CD4-positive, alpha-beta T cell treated with Interleukin-4 for 1 hour (primary cell): ENCODE results near the gene MCRIP1.

ENCODE experiments used
- DNase-seq, 2 donors: peaks; one replicate each; pipeline ENCODE4 v3.0.0-alpha.2; 2020 to 2022

MCRIP1 gene

DNA sequence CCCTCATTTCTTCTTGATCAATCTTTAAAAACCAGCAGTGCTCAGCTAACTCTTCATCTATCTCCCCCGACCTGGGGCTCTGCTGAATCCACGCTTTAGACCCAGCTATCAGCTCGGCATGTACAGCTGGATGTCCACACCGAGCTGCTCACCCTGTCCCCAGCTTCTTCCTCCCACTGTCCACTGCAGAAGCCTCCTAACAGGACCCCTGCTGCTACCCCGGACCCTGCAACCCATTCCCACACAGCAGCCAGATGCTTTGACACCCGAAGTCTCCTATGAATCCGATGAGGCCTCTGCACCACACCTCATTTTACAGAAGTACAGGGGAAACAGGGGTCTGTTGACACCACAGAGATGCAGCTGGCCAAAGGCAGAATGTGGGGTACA, 15.3 kb downstream of the MCRIP1 start:
- DNase-seq = no peak

DNA sequence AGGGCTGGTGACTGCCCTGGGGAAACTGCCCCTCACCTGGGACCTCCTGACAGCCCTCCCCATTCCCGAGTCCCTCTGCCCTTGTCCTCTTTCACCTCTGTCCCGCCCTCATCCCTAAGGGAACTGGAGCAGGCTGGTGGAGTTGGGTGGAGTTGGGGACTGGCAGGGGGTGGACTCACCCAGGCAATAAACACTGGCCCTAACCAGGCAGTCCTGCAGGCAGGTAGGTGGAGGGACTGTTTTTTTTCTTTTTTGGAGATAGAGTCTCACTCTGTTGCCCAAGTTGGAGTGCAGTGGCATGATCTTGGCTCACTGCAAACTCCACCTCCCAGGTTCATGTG, 17.5 kb downstream of the MCRIP1 start:
- no peak for DNase-seq

DNA sequence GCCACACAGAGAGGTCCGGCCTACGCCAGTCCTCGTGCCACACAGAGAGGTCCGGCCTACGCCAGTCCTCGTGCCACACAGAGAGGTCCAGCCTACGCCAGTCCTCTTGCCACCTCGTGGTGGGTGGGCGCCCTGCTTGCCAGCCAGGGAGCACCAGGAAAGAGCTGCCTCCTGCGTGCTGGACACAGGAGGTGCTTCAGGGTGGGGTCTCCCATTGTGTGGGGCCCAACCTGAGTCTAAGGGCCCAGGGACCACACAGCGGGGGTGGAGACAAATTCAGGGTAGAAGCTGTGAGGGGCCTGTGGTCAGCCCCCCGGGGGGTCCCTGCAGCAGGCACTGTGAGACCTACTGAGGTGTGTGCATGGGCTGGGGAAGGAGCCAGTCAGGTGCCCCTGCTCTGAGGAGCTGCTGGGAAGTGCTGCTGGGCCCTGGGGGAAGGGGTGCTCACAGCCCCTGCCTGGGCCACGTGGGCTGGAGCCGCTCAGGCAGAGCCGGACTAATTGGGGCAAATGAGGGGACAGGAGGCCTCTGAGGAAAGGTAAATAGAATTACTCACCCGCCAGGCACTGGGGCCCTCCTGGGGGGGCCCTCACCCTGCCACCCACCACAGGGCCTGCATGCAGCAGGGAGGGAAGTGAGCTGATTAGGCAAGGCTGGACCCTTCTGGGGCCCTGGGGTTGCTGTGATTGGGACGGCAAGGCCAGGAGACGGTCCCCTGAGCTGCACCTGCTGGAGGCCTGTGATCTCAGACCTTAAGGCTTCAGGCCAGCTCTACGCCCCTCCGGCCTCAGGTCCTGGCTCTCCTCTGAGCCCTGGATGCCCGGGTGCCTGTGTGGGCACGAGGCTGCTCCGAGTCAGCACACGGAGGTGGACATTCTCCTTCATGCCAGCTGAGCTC, 18.1 kb downstream of the MCRIP1 start:
- no peak for DNase-seq

DNA sequence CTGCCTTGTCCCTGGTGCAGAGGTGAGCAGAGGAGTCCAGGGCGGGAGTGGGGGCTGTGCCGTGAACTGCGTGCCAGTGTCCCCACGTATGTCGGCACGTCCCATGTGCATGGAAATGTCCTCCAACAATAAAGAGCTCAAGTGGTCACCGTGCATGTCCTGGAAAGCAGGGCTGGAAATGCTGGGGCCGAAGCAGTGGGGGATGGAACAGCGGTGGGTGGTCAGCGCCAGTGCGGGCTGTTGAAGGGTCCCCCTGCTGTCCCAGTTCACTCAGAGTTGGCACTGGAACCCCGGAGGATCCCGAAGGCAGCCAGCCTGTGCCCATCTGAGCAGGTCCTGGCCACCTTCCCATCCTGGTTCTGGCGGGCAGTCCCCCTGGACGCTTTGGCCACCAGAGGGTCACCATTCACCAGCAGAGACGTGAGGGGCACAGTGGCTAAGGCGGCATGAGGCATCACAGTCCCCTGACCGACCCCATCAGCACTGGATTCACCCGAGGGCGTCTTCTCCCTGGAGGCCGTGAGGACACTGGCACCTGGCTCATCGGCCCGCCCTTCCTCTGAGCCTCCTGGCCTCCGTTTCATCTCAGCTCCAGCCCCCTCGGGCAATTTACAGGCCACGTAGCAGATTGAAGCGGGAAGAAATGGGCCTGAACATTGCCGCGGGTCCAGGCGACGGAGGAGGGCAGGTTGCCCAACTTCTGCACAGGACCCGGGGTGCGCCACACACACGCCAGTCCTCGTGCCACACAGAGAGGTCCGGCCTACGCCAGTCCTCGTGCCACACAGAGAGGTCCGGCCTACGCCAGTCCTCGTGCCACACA, 19.0 kb downstream of the MCRIP1 start:
- DNase-seq = no peak

DNA sequence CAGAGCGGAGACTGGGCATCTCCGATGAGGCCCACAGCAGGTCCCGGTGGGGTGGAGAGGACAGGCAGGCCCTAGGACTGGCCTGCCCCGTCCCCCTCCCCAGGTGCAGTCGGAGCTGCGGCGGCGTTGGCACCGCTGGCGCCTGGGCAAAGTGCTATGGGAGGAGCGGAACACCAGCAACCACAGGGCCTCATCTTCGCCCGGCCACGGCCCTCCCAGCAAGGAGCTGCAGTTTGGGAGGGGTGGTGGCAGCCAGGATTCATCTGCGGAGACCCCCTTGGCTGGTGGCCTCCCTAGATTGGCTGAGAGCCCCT, 19.8 kb downstream of the MCRIP1 start:
- no peak for DNase-seq

DNA sequence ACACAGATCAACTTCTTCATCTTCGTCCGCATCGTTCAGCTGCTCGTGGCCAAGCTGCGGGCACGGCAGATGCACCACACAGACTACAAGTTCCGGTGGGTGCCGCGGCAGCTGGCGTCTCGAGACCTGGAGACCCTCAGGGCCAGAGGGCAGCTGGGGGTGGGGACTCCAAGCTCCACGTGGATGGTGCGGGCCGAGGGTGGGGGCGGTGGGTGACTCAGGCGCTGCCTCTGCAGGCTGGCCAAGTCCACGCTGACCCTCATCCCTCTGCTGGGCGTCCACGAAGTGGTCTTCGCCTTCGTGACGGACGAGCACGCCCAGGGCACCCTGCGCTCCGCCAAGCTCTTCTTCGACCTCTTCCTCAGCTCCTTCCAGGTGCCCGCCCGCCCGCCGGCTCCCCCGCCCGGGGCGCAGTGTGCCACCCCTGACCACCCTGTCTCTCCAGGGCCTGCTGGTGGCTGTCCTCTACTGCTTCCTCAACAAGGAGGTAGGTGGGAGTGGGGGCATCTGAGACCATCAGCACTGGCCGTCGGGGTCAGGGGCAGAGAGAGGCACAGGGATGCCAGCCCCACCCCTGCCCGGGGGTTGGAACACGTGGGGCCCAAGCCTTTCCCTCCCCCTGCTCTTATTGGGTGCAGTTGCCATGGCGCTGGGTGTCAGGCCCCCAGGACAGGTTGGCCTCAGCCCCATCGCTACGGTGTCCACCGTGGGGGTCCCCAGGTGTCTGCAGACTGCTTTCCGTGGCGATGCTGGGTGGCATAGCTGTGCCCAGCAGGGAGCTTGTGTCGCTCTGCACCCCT, 20.3 kb downstream of the MCRIP1 start:
- no peak for DNase-seq

DNA sequence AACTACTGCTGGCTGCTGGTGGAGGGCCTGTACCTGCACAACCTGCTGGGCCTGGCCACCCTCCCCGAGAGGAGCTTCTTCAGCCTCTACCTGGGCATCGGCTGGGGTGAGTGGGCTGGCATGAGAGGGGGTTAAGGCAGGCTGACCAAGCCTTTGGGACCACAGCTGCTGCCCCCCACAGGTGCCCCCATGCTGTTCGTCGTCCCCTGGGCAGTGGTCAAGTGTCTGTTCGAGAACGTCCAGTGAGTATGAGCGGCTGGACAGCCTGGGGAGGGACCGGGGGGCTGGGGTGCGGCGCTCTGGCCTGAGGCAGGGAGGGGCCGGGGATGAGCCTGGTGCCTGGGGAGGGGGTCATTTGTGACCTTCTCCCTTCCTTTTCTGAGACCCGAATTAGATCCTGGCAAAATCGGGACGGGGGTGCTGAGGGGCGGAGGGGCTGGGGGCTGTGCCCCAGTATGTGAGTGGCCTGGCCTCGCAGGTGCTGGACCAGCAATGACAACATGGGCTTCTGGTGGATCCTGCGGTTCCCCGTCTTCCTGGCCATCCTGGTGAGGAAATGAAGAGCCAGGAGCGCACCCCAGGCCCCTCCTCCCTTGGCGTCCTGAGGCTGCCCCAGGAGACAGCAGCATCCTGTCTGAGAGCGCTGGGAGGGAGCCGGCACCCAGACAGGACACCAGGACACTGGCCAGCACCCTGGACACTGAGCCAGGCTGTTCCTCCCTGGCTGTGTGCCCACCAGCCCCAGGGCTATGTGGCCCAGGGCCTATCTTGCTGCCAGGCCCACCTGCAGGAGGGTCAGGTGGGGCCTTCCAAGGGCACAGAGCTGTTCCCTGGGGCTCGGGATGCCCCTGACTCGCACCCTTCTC, 21.2 kb downstream of the MCRIP1 start:
- DNase-seq = no peak

DNA sequence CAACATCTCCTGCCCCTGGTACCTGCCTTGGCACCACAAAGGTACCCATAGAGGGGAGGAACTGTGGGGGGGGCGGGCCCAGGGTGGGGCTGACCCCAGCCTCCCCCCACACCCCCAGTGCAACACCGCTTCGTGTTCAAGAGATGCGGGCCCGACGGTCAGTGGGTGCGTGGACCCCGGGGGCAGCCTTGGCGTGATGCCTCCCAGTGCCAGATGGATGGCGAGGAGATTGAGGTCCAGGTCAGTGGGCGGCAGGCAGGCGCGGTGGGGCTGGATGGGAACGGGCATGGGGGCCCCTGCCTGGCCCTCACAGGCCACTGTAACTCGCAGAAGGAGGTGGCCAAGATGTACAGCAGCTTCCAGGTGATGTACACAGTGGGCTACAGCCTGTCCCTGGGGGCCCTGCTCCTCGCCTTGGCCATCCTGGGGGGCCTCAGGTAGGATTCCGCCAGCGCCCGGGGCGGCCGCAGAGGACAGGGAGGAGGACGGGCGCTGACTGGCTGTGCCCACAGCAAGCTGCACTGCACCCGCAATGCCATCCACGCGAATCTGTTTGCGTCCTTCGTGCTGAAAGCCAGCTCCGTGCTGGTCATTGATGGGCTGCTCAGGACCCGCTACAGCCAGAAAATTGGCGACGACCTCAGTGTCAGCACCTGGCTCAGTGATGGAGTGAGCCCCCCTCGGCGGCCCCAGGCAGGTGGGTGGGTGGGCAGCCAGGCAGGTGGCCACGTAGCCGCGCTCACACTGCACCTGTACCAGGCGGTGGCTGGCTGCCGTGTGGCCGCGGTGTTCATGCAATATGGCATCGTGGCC, 22.0 kb downstream of the MCRIP1 start:
- no peak for DNase-seq

DNA sequence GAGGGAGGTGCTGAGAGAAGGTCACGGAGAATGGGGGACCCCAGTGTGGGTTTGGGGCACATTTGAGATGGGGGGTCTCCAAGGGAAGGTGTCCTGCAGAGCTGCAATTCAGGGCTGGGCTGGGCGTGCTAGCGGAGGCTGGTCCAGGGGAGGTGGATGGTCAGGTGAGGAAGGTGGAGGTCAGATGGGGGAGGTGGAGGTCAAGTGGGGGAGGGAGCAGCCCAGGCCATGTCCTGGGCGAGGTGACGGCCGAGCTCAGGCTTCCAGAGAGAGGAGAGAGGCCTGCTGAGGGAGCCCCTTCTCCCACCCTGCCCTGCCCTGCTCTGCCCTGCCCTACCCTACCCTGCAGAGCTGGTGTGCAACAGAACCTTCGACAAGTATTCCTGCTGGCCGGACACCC, 22.6 kb downstream of the MCRIP1 start:
- DNase-seq = no peak

DNA sequence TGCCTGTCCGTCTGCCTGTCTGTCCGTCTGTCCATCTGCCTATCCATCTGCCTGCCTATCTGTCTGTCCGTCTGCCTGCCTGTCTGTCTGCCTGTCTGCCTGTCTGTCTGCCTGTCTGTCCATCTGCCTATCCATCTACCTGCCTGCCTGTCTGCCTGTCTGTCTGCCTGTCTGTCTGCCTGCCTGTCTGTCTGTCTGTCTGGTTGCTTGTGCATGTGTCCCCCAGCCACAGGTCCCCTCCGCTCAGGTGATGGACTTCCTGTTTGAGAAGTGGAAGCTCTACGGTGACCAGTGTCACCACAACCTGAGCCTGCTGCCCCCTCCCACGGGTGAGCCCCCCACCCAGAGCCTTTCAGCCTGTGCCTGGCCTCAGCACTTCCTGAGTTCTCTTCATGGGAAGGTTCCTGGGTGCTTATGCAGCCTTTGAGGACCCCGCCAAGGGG, 23.5 kb downstream of the MCRIP1 start:
- DNase-seq = no peak

DNA sequence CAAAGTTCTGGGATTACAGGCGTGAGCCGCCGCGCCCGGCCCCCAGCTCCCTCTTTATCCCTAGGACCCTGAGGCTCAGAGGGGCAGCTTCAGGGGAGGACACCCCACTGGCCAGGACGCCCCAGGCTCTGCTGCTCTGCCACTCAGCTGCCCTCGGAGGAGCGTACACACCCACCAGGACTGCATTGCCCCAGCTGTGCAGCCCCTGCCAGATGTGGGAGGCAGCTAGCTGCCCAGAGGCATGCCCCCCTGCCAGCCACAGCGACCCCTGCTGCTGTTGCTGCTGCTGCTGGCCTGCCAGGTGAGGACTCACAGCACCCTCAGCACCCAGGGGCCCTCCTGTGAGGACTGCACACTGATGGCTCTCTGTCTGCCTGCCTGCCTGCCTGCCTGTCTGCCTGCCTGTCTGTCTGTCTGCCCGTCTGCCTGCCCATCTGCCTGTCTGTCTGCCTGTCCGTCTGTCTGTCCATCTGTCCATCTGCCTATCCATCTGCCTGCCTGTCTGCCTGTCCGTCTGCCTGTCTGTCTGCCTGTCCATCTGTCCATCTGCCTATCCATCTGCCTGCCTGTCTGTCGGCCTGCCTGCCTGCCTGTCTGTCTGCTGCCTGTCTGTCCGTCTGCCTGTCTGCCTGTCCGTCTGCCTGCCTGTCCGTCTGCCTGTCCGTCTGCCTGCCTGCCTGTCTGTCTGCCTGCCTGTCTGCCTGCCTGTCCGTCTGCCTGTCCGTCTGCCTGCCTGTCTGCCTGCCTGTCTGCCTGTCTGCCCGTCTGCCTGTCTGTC, 24.1 kb downstream of the MCRIP1 start:
- no peak for DNase-seq

DNA sequence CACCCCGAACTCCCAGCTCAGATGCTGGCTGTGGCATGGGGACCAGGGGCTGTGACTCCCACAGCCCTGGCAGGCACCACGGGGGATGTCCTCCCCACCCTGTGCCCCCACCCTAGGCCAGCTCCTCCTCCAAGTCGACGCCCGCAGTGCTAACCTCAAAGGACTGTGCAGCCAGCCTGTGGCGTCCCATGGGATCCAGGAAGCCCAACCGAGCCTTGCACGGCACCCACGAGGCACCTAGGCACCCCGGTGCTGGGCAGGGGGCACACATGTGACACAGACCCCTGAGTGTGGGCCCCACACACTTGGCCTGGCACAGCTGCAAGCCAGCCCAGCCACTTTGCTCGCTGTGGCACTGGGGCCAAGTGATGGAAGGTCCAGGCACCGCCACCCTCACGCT, 25.3 kb downstream of the MCRIP1 start:
- no peak for DNase-seq

DNA sequence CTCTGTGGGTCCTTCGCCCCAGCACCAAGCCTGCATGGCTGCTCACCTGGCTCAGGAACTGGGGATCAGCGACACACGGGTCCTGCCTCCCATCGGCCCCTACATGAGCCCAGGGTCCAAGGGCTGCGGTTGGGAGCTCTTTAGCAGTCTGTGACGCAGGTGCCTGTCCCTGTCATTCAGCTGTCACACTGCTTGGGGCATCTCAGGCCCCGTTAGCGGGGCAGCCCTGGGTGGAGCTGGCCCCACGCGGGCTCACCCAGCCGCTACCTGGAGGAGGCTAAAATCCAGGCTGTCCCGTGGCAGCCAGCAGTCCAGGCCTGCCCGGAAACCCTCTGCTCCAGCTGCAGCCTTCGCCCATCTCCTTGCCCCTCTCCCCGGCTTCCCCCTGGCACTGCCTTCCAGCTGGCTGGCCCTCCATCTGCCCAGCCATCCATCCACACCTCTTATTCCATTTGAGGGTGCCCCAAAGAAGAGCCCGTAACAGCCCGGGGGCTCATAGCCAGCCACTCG, 25.8 kb downstream of the MCRIP1 start:
- DNase-seq = no peak

DNA sequence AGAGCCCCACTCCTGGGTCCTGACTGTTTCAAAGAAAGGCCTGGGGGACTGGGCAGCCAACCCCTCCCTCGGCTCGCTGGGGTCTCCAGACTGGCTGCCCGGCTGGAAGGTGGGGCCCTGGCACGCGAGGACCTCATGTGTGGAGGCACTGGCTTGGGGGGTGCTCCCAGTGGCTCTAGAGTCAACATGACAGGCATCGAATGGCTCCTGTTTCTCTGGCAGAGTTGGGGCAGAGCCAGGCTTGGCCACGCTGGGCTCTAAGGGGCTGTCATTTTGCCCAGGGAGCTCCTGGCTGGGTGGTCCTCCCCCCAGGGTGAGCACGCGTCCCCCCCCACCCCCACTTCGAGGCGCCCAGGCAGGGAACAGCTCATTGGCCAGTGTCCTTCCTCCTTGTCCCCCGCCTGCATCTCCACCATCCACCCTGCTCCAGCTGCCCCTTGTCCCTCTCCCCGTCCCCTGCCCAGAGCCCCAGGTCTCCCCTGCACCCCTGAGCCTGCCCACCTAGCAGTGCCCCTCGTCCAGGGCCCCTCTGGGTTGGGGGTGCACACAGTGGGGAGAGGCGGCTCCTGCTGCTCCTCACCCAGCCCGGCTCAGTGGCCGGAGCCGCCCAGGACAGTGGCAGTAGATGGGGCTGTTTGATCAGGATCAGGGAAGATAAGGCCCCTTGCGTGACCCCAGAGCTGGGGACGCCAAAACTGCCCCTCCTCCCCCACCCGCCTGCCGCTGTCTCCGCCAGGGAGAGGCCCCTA, 26.5 kb downstream of the MCRIP1 start:
- DNase-seq = no peak

DNA sequence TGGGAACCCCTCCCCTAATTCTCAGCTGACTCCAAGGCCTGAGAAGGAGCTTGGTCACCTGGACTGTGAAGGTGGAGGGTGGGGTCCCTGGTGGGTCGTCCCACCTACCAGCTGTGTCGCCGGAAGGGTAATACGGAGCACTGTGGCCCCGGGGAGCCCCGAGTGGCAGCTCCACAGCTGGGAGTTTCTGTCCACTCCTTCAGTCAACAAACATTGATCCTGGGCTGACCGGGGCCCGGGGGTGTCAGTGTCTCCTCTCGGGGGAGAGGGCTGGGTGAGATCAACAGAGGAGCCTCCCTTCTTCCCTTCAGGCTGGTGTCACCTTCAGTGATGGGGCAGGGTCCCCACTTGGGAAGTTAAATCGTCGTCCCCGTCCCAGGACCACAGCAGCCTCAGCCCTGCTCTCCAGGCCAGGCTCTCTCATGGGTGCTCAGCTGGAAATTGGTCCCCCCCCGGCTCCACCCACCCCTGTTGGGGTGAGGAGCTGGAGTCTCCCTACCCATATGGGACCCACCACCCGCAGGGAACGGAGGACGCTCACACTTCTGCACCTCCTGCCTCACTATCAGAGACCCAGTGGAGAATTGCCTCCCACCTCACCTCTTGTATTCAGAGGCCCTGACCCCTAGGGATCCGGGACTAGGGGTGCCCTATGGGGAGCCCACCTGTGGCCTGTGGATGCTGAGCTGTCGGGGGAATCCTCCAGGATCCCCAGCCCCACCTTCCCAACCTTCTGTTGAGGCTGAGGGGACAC, 27.2 kb downstream of the MCRIP1 start:
- DNase-seq = no peak

DNA sequence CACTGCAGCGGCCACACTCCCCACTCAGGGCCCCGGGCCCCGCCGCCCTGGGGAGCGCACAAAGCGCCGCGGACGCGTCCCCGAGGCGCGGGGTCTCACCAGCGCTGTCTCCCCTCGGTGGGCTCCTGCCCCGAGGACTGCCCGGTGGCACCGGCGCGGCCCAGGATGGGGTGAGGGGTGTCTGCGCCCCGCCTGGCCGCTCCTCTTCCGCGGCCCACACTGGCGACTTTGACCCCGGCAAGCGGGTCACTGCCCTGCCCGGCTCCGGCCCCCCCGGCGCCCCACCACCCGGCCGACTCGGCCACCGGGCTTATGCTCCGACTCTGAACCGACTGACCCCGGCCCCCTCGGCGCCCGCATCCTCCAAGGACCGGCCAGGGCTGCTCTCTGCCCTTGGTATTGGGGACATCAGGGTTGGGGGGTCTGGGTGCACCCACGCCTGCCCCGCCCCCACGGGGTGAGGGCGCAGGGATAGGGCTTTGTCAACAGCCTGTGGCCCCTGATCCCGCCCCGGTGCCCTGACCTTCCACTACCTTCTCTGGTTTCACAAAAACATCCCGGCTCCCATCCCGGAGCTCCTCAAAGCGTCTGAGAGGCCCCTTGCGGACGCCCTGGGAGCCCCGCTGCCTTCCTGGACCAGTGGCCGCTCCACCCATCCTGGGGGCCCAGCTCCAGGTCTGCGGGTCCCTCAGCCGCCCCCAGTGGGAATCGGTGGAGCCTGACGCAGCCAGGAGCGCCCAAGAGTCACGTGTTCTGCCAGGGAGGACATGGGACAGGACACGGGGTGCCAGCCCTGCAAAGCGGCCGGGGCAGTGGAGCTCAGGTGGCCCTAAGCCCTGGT, 28.3 kb downstream of the MCRIP1 start:
- no peak for DNase-seq

DNA sequence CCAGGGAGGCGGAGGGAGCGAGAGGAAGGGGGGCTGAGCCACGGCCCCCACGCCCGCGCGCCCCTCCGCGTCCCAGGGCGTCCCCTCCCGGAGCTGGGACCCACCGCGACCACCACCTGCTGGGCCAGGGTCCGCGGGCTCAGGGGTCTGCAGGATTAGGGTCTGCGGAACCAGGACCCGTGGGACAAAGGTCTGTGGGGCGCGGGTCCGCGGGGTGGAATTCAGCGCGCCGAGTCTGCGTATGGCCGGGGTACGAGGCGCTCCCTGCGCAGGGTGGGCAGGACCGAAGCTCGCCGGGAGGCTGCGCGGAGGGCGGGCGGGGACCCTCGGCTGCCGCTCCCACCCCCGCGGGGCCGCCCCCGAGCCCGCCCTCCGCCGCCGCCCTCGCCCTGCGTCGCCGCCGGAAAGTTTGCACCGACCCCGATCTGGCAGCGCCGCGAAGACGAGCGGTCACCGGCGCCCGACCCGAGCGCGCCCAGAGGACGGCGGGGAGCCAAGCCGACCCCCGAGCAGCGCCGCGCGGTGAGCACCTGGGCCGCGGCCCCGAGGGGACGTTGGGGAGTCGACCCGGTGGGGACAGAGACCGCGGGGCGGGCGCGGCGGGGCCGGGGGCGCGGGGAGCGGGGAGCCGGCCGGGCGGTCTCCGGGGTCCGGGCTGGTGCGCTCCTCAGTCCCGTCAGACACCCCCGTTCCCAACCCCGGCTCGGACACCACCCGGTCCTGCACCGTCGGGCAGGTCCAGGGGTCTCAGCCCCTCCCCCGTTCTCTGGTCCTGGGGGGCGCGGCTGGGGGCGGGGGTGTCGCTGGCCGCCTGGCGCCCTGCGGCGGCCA, 29.1 kb downstream of the MCRIP1 start, which contains the start of gene GCGR:
Gene GCGR (plus strand): TSS at position 423 of the 831 bp plus-strand sequence. CDS start 4,869 bp downstream, outside the sequence.
- DNase-seq = no peak
